SIG-M5 (cell line): ENCODE measurements around the gene C1QL1.

ENCODE experiments used
- DNase-seq: peaks from one replicate; lab custom pipeline; 2025; lab: John Stamatoyannopoulos, UW

Gene C1QL1

DNA sequence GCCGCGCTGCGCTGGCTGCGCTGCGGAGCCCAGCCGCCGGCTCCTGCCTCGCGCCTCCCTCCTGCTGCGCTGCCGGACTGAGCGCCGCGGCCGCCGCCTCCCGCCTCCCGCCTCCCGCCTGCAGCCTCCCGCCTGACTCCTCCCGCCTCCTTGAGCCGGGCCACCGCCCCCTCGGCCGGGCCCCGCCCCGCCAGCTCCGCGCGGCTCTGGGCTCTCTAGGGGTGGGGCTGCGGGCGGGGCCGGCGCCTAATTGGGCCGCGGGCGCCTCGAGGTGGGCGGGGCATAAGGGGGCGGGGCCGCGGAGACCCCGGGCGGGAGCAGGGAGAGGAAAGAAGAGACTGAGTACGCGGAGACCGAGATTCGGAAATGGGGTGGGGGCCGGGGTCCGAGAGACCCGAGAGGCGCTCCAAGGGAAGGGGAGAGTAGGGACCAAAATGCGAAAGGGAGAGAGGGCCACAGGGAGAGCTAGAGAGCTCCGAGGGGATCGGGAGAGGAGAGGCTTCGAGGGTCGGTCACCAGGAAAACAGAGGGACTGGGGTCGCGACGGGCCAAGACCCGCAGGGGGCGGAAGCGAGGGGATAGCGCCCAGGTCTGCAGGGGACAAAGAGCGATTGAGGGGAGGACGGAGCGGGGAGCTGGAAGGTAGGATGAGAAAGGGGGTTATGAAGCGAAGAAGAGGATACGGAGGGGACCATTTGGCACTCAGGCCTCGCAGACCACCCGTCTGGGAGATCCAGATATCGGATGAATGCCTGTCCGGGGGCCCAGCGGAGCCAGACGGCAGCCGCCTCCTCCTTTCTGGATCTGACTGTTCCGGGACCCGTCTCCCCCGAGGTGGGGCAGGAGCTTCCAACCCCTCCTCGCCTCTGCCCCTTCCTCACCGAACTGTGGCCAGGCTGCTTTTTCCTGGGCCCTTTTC is at the start of gene C1QL1:
Gene C1QL1, minus strand, starts transcription at position 79 of the 919 bp plus-strand sequence. CDS start 255 bp downstream, outside the sequence.
- DNase-seq: no peak

DNA sequence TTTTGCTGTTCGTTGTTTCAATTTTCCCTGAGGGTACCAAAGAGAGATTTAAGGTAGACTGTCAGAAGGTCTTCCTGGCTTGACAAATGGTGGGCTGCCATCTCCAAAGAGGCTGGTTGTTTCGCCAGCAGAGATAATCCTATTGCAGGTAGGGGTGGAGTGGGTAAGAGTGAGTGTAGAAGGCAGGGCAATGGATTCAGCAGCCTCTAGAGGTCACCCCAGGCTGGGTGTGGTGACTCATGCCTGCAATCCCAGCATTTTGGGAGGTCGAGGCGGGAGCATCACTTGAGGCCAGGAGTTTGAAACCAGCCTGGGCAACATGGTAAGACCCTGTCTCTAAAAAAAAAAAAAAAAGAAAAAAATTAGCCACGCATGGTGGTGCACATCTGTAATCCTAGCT is 48.7 kb upstream of the C1QL1 start:
- DNase-seq: no peak

DNA sequence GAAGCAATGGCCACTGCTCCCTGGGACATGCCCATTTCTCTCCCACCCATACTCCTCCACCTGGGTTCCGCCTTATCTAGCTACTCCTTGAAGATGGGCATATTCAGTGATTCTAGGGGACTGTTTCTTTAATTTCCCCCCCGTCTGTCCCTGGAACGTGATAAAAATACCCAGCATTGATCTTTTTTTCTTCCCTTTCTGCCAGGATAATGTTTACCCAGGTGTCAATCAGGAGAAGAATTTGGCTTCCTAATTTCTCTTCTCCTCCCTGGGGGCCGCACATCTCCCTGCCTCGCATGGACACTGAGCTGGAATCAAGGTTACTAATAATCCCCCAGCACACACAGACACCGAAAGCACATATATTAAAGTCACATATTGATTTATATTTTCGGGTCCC is 48.1 kb upstream of the C1QL1 start:
- no peak for DNase-seq

DNA sequence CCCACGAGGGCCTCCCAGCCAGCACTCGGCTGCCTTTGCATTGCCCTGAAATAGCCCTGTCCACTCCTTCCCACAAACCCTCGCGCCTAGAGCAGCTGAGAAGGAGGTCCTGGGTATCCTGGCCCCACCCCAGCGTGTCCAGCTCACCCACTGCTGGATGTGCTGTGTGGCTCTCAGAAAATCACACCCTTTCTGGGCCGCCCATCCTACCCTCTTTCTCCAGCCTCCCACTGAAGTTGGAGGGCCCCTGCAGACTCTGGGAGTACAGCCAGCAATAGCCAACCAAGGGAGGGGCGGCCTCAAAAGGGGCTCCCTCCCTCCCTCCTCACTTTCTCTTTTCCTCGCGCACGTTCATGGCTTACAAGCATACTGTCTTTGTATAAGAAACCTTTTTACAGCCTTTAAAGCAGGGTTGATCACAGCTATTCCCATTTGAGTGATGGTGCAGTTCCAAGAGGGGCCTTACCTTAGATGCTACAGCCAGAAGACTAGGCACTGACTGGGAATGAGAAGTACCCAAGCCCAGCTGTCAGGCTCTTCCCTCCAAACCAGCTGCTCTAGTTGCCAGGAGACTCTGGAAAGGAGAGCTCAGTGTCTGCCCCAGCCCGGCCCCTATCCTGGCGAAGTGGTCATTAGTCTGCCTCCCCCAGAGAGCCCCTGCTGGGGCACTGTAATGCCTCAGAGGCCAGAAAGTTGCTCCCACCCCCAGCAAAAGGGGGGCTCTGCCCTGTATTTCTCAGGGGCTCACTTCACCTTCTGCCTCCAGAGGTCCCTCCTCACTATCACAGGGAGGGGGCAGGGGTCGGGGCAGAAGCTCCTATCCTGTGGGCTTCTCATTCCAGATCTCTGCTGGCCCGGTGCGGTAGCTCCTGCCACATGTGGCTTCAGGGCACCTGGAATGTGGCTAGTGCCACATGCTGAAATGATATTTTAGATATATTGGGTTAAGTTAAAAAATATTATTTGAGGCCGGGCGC is 45.2 kb upstream of the C1QL1 start:
- no peak for DNase-seq

DNA sequence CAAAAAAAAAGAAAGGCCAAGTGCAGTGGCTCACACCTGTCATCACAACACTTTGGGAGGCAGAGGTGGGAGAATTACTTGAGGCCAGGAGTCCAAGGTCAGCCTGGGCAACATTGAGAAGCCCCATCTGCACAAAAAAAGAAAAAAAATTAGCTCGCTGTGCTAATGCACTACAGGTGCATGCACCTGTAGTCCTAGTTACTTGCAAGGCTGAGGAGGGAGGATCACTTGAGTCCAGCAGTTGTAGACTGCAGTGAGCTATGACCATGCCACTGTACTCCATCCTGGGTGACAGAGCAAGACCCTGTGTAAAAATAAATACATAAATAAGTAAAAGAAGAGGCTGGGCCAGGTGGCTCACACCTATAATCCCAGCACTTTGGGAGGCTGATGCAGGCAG is 43.7 kb upstream of the C1QL1 start:
- DNase-seq: no peak

DNA sequence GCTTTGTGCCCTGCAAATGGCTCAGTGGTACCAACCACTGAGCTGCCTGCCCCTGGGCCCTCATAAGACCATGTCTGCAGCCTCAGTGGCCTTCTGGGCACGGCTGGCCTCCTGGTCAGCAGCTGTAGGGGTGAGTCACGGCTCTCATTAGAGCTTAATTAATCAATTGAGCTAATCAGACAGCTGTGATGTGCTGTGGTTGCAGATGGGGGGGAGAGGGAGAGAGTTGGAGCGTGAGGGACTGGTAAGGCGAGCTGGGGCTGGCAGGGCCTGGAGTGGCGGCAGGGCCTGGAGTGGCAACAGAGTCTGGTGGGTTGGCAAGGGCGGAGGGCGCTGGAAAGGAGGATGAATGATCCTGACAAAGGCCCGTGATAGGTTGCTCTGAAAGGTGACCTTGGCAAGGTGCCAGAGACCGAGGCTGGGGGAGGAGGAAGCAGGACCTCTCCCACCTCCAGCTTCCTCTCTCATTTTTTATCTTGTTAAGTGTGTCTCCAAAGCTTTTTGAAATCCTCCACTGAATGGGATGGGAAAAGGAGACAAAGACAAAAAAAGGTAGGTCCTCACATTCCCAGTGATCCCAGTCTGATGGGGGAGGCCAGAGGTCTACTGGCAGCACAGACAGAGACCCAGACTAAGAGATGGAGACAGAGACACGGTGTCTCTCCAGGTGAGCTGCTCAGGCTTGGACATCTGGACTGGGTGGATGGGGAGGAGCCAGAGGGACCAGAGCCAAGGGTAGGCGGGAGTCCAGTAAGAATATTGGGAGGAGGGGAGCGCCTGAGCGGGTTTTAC is 41.8 kb upstream of the C1QL1 start:
- DNase-seq: no peak

DNA sequence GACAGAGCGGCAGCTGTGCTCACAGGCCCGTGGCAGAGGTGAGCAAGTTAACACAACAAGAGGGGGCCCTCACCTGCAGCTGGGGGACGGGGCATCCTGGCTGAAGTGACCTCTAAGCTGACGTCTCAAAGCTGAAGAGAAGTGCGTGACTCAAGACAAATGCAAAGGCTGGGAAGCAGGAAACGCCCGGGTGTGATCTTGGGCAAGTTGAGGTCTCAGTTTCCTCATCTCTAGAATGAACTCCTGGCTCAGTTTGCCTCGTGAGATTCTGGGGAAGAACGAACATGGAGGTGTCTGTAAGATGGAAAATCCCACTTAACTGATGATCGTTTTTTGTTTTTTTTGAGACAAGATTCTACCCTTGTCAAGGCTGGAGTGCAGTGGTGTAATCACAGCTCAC is 40.1 kb upstream of the C1QL1 start:
- DNase-seq: no peak

DNA sequence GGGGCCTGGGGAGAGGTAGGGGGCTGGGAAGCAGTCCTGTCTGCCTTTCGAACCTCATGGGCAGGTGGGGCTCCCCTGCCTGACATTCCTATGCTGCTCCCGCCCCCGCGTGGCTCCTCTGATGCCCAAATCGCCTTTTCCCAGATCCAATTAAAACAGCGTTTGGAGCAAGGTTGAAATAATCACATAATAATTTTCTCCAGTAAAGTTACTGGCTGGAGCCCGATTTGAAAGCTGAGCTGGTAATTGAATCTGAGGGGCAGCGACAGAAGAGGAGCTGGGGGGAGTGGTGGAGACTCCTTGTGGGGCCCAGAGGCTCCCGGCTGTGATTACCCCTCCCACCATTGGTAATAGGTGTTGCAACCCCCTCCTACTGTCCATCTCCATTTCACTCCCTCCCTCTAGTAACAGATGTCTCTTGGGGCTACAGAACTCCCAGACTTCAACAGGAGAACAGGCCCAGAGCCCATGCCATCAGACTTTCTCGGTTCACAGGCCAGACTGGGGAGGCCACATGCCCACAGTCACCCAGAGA is 38.9 kb upstream of the C1QL1 start:
- DNase-seq: no peak

DNA sequence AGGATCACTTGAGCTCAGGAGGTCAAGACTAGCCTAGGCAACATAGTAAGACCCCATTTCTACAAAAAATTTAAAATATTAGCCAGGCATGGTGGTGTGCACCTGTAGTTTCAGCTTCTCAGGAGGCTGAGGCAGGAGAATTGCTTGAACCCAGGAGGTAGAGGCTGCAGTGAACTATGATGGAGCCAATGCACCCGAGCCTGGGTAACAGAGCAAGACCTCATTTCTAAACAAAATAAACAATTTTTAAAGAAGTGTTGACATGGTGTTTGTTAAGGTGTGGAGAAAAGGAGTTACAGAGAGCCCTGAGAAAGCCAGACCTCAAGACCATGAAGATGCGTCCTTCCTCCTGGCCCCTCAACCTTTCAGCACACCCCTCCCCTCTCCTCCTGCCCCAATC is 37.6 kb upstream of the C1QL1 start:
- DNase-seq: no peak

DNA sequence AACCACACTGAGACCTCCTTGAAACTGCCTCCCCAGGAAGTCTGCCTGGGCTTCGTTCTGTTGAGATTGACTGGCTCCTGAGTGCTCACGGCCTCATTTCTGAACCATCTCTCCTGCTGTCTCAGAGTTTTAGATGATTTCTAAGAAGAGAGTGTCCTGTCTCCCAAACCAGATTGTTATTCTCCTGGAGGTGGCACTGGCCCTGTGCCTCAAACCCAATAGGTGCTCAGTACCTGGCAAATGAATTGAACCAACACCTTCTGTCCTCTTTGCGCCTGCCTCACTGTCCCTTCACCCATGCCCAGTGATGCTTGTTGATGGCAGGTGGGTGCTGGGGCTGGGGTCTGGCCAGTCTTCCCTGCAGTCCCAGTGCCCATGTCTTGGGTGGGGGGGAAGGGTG is 36.3 kb upstream of the C1QL1 start:
- no peak for DNase-seq

DNA sequence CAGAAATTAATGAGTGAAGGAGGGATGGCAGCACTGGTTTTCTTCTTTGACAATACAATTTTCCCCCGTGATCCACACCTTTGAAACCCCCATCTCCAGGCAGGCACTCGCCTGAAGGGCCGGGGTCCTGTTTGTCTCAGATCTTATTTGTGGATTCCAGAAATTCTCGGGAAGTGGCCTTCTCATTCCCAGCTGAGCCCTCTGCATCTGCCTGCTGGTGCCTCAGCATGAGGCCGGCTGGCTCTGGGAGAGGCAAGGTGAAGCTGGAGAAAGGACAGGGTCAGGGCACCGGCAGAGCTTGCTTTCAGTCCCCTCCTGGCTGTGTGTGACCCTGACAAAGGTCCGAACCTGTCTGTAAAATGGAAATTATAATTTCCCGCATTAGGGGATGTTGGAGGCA is 35.8 kb upstream of the C1QL1 start:
- no peak for DNase-seq

DNA sequence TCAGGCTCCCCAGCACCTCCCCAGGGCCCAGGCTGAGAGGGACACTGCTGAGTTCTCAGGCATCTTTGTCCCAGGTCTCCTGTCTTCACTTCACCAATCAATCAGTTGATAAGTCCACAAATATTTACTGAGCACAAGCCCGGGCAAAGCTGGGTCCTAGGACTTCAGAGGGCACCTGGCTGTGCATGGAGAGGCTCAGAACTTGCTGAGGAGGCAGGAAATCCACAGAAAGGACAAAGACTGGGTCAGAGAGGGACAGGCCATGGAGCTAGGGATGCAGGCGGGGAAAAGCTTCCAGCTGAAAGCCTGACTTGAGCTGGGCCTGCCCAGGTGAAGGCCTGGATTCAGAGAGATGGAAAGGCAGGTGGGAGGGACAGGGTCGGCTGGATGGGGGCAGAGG is 33.2 kb upstream of the C1QL1 start:
- DNase-seq: no peak

DNA sequence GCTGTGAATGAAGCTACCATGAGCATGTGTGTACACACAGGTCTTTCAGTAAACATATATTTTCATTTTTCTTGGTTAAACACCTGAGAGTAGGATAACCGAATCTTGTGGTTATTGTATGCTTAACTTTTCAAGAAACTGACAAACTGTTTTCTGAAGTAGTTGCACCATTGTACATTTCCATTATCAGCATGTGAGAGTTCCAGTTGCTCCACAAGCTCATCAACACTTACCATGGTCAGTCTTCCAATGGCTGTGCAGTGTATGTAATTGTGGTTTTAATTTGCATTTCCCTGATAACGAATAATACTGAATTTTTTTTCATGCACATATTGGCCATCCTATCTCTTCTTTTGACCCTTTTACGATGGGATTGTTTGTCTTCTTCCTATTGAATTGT is 31.3 kb upstream of the C1QL1 start:
- no peak for DNase-seq

DNA sequence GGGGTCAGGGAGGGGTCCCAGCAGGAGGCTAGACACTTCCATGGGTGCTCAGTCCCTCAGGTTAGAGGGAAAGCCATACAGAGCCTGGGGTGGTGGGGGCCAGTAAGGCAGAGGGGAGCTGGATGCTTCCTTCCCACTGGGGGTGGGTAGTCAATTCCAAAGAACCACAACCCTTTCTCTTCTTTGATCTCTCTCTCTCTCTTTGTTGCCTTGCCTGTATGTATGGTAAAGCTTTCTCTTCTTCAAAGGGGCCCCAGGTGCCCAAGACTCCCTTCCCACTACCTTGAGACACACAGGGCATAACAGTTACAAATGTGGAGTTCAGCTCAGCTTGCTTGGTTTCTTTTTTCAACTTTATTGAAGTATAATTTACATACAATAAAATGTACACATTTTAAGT is 30.5 kb upstream of the C1QL1 start:
- DNase-seq: no peak

DNA sequence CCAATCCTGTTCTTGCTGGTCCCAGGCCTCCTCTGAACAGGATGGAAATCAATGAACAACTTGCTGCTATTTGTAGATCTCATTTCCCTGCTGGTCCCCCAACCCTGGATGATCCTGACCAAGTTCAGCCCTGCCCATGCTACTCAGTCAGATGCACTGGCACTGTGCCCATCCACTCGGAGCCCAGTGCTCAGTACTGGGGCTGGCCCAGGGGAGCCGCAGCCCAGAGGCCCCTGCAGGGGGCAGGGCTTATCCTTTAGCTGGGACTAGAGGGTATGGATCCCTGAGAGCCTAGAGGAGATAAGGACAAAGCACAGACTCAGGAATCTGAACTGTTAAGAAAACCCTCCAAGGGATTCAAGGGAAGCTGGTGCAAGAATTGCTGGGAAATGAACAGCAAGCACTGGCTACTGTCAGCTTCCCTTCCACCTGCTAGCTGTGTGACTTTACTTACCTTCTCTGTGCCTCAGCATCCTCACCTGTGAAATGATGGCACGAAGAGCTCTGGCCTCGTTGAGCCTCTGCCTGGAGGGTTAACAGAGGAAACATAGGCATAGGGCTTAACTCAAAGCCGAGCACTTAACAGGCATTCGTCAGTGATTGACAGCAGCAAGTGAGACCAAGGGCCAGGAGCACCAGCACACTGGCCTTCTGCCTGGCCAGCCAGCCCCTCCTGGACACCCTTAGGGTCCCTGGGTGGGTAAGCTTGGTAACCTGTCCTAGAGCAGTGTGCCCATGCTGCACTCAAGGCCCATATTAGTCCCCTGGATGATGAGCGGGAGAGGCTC is 29.8 kb upstream of the C1QL1 start:
- no peak for DNase-seq

DNA sequence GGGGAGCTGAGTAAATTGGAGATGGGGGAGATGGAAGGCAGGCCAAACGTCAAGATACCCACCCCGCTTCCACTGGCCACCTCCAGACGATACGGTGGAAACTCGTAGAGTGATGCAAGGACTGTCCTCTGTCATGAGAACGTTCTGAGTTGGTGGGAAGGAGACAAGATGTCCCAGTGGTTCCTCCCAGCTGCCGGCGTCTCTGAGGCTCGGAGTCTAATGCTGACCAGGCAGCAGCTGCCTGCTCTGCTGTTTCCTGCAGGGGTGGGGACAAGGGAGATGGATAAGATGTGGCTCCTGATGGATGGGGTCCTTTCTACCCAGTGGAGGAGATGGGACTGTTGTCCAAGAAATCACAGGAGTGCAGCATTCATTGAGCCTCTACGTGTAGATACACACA is 28.2 kb upstream of the C1QL1 start:
- no peak for DNase-seq

DNA sequence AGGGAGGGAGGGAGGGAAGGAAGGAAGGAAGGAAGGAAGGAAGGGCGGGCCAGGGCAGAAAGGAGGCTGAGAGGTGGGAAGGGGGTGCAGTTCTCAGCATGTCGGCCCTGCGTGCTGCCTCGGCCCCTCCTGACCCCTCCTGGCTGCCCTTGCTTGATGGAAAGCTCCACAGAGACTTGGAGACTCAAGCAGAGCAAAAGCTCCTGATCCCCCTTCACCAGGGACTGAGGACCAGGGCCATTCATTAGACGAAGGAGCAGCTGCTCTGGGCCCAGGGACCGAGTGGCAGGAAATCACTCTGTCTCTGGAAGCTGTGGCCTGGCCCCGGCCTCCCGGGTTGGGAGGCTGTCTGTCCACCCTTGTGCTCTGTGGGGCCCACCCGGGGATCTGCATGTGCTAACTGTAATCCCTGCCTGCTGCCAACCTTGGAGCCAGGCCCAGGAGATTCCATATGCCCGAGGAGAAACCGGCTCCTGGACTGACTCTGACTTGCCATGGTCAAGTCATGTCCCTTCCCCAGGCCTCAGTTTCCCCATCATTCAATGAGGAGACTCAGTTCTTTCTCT is 27.4 kb upstream of the C1QL1 start:
- no peak for DNase-seq

DNA sequence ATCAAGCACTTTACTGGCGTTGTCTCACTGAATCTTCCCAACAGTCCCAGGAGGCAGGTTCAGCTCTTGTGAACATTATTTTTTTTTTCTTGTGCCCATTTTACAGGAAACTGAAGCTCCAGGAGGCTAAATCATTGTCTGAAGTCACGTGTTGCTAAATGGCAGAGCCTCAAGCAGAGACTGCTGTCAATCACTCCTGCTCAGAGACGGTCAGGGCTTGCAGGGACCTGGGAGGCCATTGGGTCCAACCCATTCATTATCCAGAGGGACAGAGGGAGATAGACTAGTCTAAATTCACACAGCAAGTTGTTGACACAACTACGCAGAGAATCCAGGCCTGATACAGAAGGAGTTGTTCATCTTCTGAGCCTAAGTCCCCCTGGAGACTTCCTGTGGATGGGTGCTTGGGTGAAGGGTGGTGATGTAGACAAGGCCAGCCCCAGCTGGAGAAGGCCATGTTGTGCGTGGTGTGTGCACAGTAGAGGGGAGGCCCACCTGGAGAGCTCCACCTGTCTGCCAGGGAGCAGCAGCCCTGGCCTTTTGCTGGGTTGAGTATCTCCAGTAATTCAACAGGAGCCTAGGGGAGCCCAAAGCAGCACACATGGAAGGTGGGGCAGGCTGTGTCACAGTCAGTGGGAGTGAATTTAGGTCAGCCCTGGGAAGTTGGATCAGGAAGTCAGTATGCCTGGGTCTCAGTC is 24.3 kb upstream of the C1QL1 start:
- DNase-seq: no peak

DNA sequence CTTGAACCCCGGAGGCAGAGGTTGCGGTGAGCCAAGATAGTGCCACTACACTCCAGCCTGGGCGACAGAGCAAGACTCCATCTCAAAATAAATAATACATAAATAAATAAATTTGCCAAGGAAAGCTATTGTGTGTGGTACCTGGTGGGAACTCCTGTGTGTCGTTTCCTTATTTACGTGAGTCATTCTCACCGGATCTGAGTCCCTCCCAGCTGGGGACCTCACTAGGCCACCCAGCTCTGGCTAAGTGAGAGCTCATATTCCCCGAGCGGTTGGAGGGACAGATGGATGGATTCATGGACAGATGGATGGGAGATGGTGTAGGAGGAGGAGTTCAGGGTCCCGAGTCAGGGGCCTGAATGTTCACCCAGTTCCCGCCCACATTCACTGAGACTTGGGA is 22.9 kb upstream of the C1QL1 start:
- no peak for DNase-seq

DNA sequence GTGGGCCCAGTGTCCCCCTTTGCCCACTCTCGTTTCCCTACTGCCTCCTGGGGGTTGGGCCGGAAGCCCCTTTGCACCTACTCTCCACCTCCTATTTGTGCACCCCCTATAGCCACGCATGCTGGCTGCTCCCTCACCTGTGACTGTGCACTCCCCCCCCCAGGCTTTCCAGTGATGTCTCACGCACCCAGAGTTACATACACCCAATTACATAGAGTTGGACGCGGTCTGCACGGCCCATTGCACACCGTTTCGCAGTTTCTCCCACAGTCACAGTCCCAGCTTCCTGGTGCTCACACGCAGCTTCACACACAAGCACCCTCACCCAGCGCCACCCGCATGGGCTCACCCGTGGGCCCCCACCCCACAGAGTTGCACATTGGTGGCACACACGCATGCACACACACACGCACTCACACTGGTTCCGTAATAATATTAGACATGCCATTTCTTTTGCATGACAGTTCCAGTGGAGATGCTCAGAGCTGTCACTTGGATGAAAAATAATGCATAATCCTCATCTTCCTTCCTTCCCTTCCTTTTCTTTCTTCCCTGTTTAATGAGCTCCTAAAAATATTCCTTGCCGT is 21.5 kb upstream of the C1QL1 start:
- DNase-seq: no peak
